BE2C (cell line): ENCODE measurements around the gene BCL3.
A peak's percentile ranks its signal among the peaks of the same experiment; 100 is the strongest.

ENCODE experiments used
- DNase-seq: peaks from one replicate; pipeline ENCODE4 v3.0.0-alpha.2; 2020
- H3K27me3 ChIP-seq: fragments of 250-450 bp; sonication (Bioruptor Pico); 2 replicates; pipeline ENCODE4 v1.5.1; 2020; ENCODE audit warnings: mild to moderate bottlenecking
- H3K36me3 ChIP-seq: fragments of 250-450 bp; sonication (Bioruptor Pico); 2 replicates; pipeline ENCODE4 v1.5.1; 2020; ENCODE audit warnings: mild to moderate bottlenecking
- H3K4me1 ChIP-seq: fragments of 250-450 bp; sonication (Bioruptor Pico); 2 replicates; pipeline ENCODE4 v1.5.1; 2020
- H3K4me3 ChIP-seq: 2 replicates; pipeline ENCODE4 v1.5.1; 2011; ENCODE audit warnings: low read depth, low read length
- H3K9me3 ChIP-seq: fragments of 250-450 bp; sonication (Bioruptor Pico); 2 replicates; pipeline ENCODE4 v1.5.1; 2020
- TF ChIP-seq, protein P1 (sequence below): IDR thresholded peaks from 2 replicates; pipeline ENCODE4 v1.5.1; 2012; ENCODE audit warnings: mild to moderate bottlenecking, low read depth, low read length

BCL3 gene

GRCh38 chr19:44747739-44748425 is 626 bp upstream of the BCL3 start:
- H3K4me1 ChIP-seq: peaks cover 1% of the 10 kb centered on the region
- peak; percentile 83 for DNase-seq

GRCh38 chr19:44749292-44749691 is 784 bp downstream of the BCL3 start:
- DNase-seq: no peak
- H3K4me3 ChIP-seq: peak overlapping the region; percentile 59
- no peaks in the 10 kb centered on the region; the same call in 1 of the 2 replicates for H3K36me3 ChIP-seq
- H3K9me3 ChIP-seq: no peaks in the 10 kb centered on the region
- TF ChIP-seq, protein P1, sequence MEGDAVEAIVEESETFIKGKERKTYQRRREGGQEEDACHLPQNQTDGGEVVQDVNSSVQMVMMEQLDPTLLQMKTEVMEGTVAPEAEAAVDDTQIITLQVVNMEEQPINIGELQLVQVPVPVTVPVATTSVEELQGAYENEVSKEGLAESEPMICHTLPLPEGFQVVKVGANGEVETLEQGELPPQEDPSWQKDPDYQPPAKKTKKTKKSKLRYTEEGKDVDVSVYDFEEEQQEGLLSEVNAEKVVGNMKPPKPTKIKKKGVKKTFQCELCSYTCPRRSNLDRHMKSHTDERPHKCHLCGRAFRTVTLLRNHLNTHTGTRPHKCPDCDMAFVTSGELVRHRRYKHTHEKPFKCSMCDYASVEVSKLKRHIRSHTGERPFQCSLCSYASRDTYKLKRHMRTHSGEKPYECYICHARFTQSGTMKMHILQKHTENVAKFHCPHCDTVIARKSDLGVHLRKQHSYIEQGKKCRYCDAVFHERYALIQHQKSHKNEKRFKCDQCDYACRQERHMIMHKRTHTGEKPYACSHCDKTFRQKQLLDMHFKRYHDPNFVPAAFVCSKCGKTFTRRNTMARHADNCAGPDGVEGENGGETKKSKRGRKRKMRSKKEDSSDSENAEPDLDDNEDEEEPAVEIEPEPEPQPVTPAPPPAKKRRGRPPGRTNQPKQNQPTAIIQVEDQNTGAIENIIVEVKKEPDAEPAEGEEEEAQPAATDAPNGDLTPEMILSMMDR: no peak
- no peaks in the 10 kb centered on the region; the same call in 1 of the 2 replicates for H3K4me1 ChIP-seq
- no peaks in the 10 kb centered on the region for H3K27me3 ChIP-seq

More at GRCh38 chr19:44747739-44748425, 626 bp upstream of the BCL3 start:
- Histone ChIP-seq H3K9me3 (no peaks in the 10 kb centered on the region), H3K4me3 (peak overlapping the region; percentile 71), H3K36me3 (no peaks in the 10 kb centered on the region; the same call in 1 of the 2 replicates), H3K27me3 (no peaks in the 10 kb centered on the region)
- TF ChIP-seq, protein P1: no peak

GRCh38 chr19:44749994-44750393 is 1.5 kb downstream of the BCL3 start:
- no peaks in the 10 kb centered on the region for H3K9me3 ChIP-seq
- DNase-seq: no peak
- TF ChIP-seq, protein P1: no peak
- no peaks in the 10 kb centered on the region for H3K27me3 ChIP-seq
- no peaks in the 10 kb centered on the region; the same call in 1 of the 2 replicates for H3K36me3 ChIP-seq
- H3K4me3 ChIP-seq: no peak overlapping the region; the same call in 1 of the 2 replicates
- peaks cover 5% of the 10 kb centered on the region for H3K4me1 ChIP-seq

DNA sequence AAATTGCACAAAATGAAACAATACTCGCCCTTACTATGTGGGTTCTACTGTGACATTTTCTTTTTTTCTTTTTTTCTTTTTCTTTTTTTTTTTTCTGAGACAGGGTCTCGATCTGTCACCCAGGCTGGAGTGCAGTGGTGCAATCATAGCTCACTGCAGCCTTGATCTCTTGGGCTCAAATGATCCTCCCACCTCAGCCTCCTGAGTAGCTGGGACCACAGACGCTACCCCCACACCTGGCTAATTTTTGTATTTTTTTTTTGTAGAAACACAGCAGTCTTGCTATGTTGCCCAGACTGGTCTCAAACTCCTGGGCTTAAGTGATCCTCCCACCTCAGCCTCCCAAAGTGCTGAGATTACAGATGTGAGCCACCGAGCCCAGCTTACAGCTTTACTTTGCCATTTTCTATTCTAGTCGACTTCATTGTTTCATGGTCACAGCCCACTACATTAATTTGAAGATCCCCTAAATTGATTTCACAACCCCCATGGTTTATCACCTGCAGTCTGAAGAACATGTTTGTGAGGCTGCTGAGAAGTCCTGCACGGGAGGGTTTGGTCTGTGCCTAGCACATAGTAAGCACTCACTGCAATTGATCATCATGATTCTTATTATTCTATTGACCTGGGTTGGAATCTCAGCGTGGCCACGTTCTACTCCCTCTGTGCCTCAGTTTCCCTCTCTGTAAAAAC is 3.8 kb downstream of the BCL3 start:
- no peaks in the 10 kb centered on the region for H3K27me3 ChIP-seq
- no peaks in the 10 kb centered on the region for H3K9me3 ChIP-seq
- TF ChIP-seq, protein P1: no peak
- no peak for DNase-seq
- H3K36me3 ChIP-seq: no peaks in the 10 kb centered on the region; the same call in 1 of the 2 replicates
- peaks cover 14% of the 10 kb centered on the region for H3K4me1 ChIP-seq
- no peak overlapping the region for H3K4me3 ChIP-seq

DNA sequence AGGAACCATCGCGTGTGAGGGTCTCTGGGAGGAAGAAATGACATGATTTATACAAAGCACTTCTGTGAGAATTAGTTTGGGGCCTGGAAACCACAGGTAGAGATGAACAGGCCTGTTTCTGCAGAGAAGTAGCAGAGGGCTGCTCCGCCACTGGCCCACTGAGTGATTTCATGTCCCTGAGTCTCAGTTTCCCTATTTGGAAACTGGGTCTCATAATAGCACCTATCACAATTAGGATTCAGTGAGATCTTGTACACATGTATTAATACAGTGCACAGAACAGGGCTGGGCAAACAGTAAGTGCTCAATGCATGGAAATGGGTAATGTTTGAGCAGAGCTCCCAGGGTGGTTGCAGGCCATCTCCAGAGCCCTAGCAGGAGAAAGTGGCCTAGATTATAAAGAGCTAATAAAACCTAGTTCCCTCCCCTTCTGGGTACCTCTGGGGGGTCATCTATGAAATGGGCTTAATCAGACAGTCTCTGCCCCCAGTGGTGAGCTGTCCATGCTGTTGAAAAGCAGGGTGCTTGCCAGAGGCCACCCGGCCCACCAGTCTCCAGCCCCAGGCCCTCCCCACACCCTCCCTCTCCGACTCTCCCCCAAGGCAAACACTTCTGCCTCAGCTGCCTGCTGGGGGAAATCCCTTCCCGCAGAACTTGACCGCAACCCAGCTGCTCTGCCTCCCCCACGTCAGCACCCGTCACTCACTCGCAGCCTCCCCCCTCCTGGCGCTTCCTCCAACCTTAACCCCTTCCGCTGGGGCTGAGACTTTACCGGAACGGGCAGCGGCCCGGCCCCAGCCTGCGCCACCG is 4.5 kb downstream of the BCL3 start:
- H3K9me3 ChIP-seq: no peaks in the 10 kb centered on the region
- peaks cover 14% of the 10 kb centered on the region for H3K4me1 ChIP-seq
- TF ChIP-seq, protein P1: no peak
- peak; percentile 79 for DNase-seq
- no peaks in the 10 kb centered on the region; the same call in none of the 2 replicates for H3K36me3 ChIP-seq
- no peaks in the 10 kb centered on the region for H3K27me3 ChIP-seq
- H3K4me3 ChIP-seq: peak overlapping the region; percentile 52
